Chondrocyte (in vitro differentiated cells): ENCODE data around the gene DOK1. TPM values are rescaled to one million over a fixed set of nuclear protein-coding genes. Genes with fewer than 3 reads are reported as not detected.

Experiments used
- DNase-seq: peaks from one replicate; pipeline ENCODE4 v3.0.0; 2021; ENCODE audit warnings: mixed read lengths, low spot score
- H3K27ac Mint-ChIP-seq: one replicate; pipeline ENCODE4 v1.8.0; 2021; ENCODE audit warnings: mild to moderate bottlenecking, moderate library complexity, mixed read lengths; ENCODE audit not compliant: unreplicated experiment
- H3K27me3 Mint-ChIP-seq: 2 replicates; pipeline ENCODE4 v1.8.0; 2021; ENCODE audit warnings: low read depth, mixed read lengths
- H3K36me3 Mint-ChIP-seq: 2 replicates; pipeline ENCODE4 v1.8.0; 2021; ENCODE audit warnings: low read depth, mixed read lengths
- H3K4me1 Mint-ChIP-seq: 2 replicates; pipeline ENCODE4 v1.8.0; 2021; ENCODE audit warnings: low read depth, mild to moderate bottlenecking, mixed read lengths
- H3K4me3 Mint-ChIP-seq: one replicate; pipeline ENCODE4 v1.8.0; 2021; ENCODE audit warnings: mild to moderate bottlenecking, moderate library complexity, mixed read lengths; ENCODE audit not compliant: unreplicated experiment
- H3K9me3 Mint-ChIP-seq: 2 replicates; pipeline ENCODE4 v1.8.0; 2021; ENCODE audit warnings: low read depth, mixed read lengths
- total RNA-seq: library from RNA; stranded (reverse); gene quantifications from 3 replicates; pipeline ENCODE4 v1.2.1, GENCODE V29; 2021
- TF ChIP-seq, protein P1 (sequence below): fragments of 200-600 bp; sonication (generic); IDR thresholded peaks from 2 replicates; pipeline ENCODE4 v1.5.0; 2021; ENCODE audit warnings: antibody characterized with exemption, mild to moderate bottlenecking, moderate library complexity

DOK1 gene
- total RNA-seq, 1 donor from 2014 or later: 46.0 TPM

DNA sequence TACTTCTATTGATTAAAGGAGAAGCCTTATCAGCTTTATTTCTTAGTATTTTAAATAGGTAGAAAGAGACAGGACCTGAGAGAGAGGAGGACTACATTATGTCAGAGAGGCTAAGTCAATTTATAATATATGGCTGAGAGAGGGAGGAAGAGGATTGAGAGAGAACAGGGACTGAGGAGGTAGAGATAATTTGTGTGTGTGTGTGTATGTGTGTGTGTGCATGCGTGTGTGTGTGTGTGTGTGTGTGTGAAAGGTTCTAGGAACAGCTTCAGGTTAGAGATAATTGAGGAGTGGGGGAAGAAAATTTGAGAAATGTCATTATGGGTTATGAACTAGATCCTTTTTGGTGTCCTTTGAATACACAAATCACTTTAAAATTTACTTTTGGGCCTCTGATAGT lies 15.2 kb downstream of the DOK1 start:
- DNase-seq: no peak
- Mint-ChIP-seq H3K4me3 (no peak overlapping the region), H3K4me1 (peaks cover 48% of the 10 kb centered on the region), H3K9me3 (no peaks in the 10 kb centered on the region), H3K27ac (no peak overlapping the region), H3K36me3 (no peaks in the 10 kb centered on the region), H3K27me3 (no peaks in the 10 kb centered on the region)
- TF ChIP-seq, protein P1, sequence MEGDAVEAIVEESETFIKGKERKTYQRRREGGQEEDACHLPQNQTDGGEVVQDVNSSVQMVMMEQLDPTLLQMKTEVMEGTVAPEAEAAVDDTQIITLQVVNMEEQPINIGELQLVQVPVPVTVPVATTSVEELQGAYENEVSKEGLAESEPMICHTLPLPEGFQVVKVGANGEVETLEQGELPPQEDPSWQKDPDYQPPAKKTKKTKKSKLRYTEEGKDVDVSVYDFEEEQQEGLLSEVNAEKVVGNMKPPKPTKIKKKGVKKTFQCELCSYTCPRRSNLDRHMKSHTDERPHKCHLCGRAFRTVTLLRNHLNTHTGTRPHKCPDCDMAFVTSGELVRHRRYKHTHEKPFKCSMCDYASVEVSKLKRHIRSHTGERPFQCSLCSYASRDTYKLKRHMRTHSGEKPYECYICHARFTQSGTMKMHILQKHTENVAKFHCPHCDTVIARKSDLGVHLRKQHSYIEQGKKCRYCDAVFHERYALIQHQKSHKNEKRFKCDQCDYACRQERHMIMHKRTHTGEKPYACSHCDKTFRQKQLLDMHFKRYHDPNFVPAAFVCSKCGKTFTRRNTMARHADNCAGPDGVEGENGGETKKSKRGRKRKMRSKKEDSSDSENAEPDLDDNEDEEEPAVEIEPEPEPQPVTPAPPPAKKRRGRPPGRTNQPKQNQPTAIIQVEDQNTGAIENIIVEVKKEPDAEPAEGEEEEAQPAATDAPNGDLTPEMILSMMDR: no peak

DNA sequence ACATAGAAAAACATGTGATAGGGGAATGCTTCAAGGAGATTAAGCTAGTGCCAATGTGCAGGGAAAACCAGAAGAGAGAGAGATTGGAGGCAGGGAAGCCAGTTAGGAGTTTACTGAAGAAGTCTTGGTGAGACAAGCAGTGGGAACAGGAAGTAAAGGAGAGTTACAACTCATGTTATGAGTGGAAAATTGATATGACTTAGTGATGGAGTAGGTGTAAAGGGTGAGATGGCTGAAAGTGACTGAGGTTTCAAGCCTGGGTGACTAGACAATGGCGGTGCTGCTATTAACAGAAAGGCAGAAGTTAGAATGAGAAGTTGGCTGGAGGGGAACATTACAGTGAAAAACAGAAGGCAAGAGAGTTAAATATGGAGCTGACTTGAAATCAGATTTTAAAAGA lies 16.5 kb downstream of the DOK1 start:
- Mint-ChIP-seq H3K27me3 (no peaks in the 10 kb centered on the region), H3K4me1 (peaks cover 47% of the 10 kb centered on the region), H3K9me3 (no peaks in the 10 kb centered on the region), H3K4me3 (no peak overlapping the region), H3K36me3 (no peaks in the 10 kb centered on the region), H3K27ac (no peak overlapping the region)
- no peak for DNase-seq
- TF ChIP-seq, protein P1: no peak

GRCh38 chr2:74572178-74572925 lies 17.8 kb downstream of the DOK1 start:
- TF ChIP-seq, protein P1: peak; percentile 11

DNA sequence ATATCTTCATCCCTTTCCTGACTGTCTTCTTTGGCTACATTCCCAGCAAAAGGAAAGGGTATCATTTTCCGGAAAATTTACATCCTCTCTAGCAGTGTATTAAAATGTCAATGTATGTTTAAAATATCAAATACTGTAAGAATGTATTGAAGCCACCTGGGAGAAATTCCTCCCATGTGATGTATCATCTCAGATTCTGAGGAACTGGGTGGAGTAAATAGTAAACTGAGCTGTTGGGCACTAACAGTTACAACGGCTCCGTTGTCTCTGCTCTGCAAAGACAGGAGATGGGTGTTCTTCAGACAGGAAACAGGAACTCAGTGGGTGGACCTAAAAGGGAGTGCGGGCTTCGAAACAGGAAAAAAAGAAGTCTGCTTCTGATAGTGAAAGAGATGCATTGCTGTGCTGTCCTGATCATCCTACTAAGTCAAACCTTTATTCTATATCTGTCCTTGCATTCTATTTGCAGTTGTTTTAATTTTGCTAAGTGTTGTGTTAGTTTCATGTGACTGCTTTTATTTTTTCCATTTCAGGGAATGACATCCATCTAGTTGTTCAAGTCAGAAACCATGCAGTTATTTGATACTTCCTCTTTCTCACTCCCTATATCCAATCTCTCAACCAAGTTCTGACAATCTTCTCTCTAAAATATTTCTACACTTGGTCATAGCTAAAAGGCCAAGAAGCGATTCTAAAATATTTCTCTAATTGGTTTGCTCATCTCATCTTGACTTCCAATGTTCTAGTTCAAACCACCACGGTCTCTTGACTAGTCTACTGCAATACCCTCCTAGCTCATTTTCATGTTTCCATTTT lies 19.4 kb downstream of the DOK1 start:
- Mint-ChIP-seq H3K4me3 (peak overlapping the region; percentile 55), H3K27me3 (no peaks in the 10 kb centered on the region), H3K4me1 (peaks cover 38% of the 10 kb centered on the region), H3K9me3 (no peaks in the 10 kb centered on the region), H3K27ac (peak overlapping the region; percentile 84), H3K36me3 (no peaks in the 10 kb centered on the region)
- TF ChIP-seq, protein P1: no peak
- DNase-seq: no peak

More at GRCh38 chr2:74572178-74572925, 17.8 kb downstream of the DOK1 start:
- DNase-seq: no peak
- H3K4me1 Mint-ChIP-seq: peaks cover 48% of the 10 kb centered on the region
- H3K4me3 Mint-ChIP-seq: no peak overlapping the region
- no peak overlapping the region for H3K27ac Mint-ChIP-seq
- H3K9me3 Mint-ChIP-seq: no peaks in the 10 kb centered on the region
- H3K36me3 Mint-ChIP-seq: no peaks in the 10 kb centered on the region
- no peaks in the 10 kb centered on the region for H3K27me3 Mint-ChIP-seq

- Mint-ChIP-seq H3K4me1 (peaks cover 37% of the 10 kb centered on the region), H3K36me3 (no peaks in the 10 kb centered on the region), H3K4me3 (no peak overlapping the region), H3K27ac (no peak overlapping the region), H3K27me3 (no peaks in the 10 kb centered on the region), H3K9me3 (no peaks in the 10 kb centered on the region)
- TF ChIP-seq, protein P1: no peak
- DNase-seq: no peak
These were observed 20.8 kb downstream of the DOK1 start for GRCh38 chr2:74575320-74575719.
